Islet precursor cell (in vitro differentiated cells): ENCODE results near the gene ARL16.

Experiments used
- DNase-seq: peaks from one replicate; pipeline ENCODE4 v3.0.0-alpha.2; 2018

The ARL16 gene

DNA sequence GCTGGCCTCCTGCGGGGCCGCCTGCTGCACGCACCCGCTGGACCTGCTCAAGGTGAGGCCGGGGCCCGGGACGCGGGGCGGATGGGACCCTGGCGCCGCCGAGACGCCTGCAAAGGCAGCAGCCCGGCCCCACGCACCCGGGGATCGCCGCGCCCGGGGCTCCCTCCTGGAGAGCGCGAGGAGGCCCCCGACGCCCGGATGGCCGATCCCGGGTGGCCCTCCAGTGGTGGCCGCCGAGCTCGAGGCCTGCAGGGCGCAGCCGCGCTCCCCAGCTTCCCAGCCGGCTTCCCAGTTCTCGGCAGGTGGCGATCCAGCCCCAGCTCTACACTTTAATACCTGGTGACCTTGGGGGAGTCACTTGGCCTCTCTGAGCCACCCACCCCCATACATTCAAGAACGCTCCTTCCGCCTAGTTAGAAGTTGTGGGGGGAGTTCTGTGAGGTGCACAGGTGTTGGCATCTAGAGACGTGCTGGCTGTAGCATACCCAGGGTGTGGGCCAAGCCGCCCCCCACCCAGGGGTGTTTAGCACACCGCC is 28.9 kb upstream of the ARL16 start:
- DNase-seq, result no peak

- DNase-seq, result peak; percentile 95
Measured at GRCh38 chr17:81711814-81712467, 28.3 kb upstream of the ARL16 start, which contains the start of gene SLC25A10. Gene SLC25A10, plus strand, starts transcription at chr17:81712284. Its CDS starts 143 bp downstream, at chr17:81712427.

GRCh38 chr17:81710514-81711308 is 27.1 kb upstream of the ARL16 start:
- DNase-seq, result no peak

DNA sequence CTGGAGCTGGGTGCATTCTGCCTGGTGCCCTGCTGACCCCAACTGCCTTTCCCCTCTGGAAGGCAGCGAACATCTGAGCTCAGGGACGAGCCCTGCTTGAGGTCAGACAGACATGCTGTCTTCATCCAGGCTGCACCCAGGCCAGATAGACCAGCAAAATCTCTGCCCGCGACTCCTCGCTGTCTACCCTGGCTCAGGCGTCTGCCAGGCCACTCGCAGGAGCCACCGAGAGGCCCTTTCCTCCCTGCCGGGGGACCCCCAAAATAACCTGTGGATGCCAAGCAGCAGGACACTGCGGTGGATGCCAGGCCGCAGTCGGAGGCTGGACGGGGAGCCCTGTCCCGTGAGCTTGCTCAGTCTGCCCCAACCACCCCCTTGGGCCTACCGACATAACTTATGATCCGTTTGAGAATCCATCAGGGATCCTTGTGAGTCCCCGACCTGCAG is 25.2 kb upstream of the ARL16 start:
- no peak for DNase-seq

- DNase-seq, result no peak
Measured at GRCh38 chr17:81707725-81708646, 24.4 kb upstream of the ARL16 start.

GRCh38 chr17:81706757-81707624 is 23.4 kb upstream of the ARL16 start:
- DNase-seq, result no peak

- no peak for DNase-seq
Measured at GRCh38 chr17:81706232-81706611, 22.6 kb upstream of the ARL16 start.

GRCh38 chr17:81705518-81706231 is 22.1 kb upstream of the ARL16 start:
- DNase-seq, result no peak

DNA sequence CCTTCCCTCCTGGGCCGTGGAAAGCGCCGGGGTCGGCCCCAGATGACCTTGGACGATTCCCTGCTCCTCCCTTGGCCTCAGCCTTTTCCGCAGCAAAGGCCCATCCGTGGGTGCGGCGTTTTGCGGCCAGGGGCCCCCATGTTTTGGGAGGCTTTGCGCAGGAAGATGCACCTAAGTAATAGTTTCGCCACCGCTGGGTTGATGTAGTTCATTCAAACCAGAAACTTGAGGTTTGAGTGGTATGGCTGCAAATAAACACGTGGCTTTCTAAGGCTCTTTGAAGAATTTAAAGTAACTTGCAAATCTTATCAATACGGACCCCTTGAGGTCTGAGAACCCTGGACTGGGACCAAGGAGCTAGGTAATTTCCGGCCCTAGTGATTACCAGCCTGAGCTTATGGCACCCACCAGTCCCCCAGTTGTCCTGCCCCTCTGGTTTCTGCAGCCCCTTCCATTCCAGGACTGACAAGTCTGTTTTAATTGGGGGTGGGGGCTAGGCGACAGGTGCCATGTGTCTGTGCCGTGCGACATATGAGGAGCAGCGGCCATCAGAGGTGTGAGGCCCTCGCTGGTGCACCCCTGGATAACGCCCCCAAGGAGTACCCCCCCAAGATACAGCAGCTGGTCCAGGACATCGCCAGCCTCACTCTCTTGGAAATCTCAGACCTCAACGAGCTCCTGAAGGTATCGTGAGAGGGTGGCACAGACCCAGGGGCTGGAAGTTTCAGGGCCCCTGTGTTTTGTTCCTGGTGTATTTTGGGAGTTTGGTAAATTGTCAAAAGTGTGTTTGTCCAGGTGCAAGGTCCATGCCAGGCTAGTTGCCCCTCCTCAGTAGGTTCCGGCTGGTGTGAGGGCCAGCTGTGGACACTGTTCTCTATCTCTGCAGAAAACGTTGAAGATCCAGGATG is 20.4 kb upstream of the ARL16 start:
- DNase-seq, result no peak

GRCh38 chr17:81702934-81703746 is 19.5 kb upstream of the ARL16 start, which contains the start of gene MRPL12:
Gene MRPL12, plus strand, starts transcription at chr17:81703367. Its CDS starts 135 bp downstream, at chr17:81703502.
- DNase-seq, result peak; percentile 97

DNA sequence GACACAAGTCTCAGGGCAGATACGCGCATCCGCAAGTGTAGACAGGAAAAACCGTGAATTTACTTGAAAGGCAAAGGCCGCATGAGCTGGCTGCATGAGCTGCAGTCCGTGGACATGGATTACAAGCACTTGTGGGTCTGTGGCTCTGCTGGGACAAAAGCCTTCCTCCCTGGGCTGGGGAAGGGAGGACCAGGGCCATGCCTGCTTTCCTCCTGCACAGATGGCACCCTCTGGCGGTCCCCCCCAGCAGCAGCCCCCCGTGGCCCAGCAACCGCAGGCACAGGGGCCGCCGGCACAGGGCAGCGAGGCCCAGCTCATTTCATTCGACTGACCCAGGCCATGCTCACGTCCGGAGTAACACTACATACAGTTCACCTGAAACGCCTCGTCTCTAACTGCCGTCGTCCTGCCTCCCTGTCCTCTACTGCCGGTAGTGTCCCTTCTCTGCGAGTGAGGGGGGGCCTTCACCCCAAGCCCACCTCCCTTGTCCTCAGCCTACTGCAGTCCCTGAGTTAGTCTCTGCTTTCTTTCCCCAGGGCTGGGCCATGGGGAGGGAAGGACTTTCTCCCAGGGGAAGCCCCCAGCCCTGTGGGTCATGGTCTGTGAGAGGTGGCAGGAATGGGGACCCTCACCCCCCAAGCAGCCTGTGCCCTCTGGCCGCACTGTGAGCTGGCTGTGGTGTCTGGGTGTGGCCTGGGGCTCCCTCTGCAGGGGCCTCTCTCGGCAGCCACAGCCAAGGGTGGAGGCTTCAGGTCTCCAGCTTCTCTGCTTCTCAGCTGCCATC is 17.9 kb upstream of the ARL16 start:
- DNase-seq, result no peak

- no peak for DNase-seq
Measured at GRCh38 chr17:81700353-81701287, 17.0 kb upstream of the ARL16 start.

DNA sequence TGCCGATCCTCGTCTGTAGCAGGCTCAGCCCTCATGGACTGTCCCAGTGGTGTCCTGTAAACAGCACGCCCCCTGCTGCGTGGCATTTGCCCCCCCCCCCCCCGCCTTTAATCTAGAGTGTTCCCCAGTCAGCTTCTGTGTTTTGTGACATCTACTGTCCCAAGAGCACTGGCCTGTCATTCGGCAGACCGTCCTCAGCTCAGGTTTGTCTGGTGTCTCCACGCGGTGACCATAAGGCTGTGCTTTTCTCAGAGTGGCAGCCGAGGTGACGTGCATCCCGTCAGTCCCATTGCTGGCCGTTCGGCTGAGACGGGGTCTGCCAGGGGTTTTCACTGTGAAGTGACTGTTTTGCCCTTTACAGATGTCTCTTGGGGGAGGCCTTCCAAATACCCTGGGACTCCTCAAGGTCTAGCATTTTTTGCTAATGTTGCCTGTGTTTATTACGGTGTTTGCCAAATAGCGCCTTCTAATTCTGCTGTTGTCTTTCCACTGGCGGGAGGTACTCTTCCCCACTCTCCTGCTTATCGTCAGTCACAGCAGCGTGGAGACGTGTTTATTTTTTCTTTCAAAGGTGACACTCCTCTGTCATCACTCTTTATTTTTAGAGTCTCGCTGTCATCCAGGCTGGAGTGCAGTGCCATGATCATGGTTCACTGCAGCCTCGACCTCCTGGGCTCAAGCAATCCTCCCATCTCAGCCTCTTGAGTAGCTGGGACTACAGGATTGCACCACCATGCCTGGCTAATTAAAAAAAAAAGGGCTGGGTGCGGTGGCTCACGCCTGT is 13.9 kb upstream of the ARL16 start:
- no peak for DNase-seq

GRCh38 chr17:81696218-81696941 is 12.8 kb upstream of the ARL16 start:
- no peak for DNase-seq

GRCh38 chr17:81695801-81696200 is 12.2 kb upstream of the ARL16 start:
- DNase-seq, result no peak

- no peak for DNase-seq
Measured at GRCh38 chr17:81695211-81695610, 11.6 kb upstream of the ARL16 start.
